GM18873 (cell line): ENCODE measurements around the gene UGT2B15.
"Not testable (repeated sequence)": the region's sequence is repeated elsewhere in the genome, so short reads cannot be mapped to it uniquely, and the experiment has no call there.

Experiments used
- ATAC-seq: cut with Tn5 transposase; IDR thresholded peaks from one replicate; pipeline ENCODE4 v1.9.1; 2021; ENCODE audit warnings: mild to moderate bottlenecking, moderate library complexity, moderate number of reproducible peaks; ENCODE audit not compliant: unreplicated experiment, low FRiP score

UGT2B15 gene

DNA sequence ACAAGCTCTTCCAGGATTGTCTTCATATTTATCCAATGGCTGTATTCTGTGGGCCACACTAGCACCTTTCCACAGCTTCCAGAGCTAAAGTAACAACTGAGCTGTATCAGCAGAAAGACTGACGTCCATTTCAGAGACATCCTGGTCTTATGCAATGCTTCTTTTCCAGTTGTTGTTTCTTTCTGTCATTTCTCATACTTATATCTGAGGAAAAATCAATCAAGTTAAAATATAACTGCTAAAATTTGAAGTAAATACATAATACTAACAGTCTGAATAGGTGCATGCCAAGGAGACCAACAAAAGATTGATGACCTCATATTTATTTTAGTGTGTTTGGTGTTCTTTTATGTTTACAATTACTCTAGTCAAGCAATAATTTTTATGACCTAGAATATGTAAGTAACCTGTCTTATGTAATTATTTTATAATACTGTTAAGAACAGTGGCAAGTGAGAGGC, at the start of gene UGT2B15:
Gene UGT2B15 (minus strand): TSS at position 174 of the 461 bp plus-strand sequence. CDS start 34 bp downstream, at position 140.
- ATAC-seq: not testable (repeated sequence)

DNA sequence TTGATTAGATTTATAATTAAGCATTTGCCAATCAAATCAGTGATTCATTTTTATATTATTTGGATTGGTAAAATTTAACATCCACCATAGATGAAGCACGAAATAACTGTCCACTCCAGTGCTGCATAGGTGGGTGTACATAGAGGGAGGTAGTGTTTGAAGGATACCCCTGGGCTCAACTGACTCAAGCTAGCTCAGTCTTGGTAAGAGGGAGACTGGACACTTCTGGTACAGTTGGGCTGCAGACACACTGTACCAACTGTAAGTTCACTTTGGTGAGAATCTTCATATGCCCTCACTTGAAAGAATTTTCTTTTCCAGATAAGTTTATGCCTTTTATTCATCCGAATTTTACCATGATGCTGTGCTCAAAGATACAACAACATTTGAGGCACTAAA, 48.6 kb upstream of the UGT2B15 start:
- no peak for ATAC-seq

GRCh38 chr4:68718447-68719074, 48.1 kb upstream of the UGT2B15 start:
- ATAC-seq: no peak

- peak; percentile 72 for ATAC-seq
Observed at GRCh38 chr4:68717999-68718398, 47.5 kb upstream of the UGT2B15 start.

GRCh38 chr4:68714400-68714799, 43.9 kb upstream of the UGT2B15 start:
- ATAC-seq: no peak

DNA sequence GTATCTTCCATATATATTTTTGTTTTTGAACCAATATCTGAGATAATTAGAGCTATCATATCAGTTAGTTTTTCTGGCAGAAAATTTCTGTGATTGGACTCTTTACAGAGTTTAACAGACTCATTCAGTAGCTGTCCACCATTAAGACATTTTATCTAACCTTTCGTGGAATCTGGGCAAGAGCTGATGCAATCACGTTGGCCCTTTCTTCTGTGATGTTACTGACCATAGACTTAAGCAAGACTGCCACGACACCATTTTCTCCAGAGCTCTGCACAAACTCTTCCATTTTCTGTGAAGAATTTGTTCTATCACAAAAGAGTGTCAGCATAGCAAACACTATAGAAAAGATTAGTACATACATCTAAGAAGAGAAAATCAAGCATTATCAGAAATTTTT, 41.8 kb upstream of the UGT2B15 start:
- ATAC-seq: no peak

GRCh38 chr4:68708566-68708965, 38.1 kb upstream of the UGT2B15 start:
- no peak for ATAC-seq

DNA sequence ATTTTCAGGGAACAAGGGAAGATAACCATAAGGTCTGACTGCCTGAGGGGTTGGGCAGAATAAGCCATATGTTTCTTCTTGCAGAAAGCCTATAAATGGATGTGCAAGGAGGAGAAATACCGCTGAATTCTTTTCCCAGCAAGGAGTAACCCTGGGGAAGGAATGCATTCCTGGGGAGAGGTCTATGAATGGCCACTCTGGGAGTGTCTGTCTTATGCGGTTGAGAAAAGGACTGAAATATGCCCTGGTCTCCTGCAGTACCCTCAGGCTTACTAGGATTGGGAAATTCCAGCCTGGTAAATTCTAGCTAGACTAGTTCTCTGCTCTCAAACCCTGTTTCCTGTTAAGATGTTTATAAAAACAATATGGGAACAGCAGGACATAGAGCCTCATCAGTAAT, 32.7 kb upstream of the UGT2B15 start:
- ATAC-seq: not testable (repeated sequence)

GRCh38 chr4:68700152-68700551, 29.7 kb upstream of the UGT2B15 start:
- ATAC-seq: no peak

GRCh38 chr4:68693325-68694075, 23.0 kb upstream of the UGT2B15 start:
- ATAC-seq: no peak

DNA sequence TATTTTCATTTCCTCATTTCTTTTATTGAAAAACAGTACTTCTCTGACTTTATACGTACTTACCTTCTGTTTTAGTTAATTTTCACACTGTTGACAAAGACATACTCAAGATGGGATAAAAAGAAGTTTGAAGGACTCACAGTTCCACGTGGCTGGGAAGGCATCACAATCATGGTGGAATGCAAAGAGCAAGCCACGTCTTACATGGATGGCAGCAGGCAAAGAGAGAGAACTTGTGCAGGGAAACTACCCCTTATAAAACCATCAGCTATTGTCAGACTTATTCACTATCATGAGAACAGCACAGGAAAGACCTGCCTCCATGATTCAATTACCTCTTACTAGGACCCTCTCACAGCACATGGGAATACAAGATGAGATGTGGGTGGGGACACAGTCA, 20.7 kb upstream of the UGT2B15 start:
- no peak for ATAC-seq

GRCh38 chr4:68683034-68683433, 12.6 kb upstream of the UGT2B15 start:
- no peak for ATAC-seq

GRCh38 chr4:68681298-68681697, 10.8 kb upstream of the UGT2B15 start:
- ATAC-seq: not testable (repeated sequence)

DNA sequence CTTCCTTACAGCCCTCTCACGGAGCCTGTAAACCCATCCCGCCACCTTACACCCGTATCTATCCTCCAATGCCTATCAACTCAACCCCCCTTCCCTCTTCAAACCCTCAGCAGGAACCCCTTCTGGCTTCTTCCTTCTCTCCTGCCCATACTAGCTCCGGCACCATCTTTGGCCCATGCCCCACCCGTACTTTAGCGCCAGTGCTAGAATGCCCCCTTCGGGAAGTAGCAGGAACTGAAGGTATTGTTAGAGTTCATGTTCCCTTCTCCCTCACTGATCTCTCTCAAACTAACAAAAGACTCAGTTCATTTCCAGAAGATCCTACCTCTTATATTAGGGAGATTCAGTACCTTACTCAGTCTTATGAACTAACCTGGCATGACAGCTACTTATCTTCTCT, 2.7 kb upstream of the UGT2B15 start:
- ATAC-seq: no peak

DNA sequence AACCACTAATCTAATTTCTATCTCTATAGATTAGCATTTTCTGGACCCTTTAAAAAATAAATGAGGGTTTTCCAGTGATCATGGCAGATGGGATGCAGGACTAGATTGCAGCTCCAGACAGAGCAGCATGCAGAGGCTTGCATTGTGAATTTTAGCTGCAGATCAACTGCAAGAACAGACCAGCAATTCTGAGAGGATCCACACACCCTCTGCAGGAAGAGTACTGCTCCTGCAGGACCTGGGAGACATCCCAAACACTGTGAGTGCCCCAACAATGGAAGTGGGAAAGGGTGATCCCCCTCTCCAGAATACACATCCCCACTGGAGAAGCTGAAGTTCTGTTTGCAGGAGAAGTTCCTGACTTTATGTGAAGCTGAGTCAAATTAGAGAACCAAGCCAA, 765 bp upstream of the UGT2B15 start:
- ATAC-seq: not testable (repeated sequence)

DNA sequence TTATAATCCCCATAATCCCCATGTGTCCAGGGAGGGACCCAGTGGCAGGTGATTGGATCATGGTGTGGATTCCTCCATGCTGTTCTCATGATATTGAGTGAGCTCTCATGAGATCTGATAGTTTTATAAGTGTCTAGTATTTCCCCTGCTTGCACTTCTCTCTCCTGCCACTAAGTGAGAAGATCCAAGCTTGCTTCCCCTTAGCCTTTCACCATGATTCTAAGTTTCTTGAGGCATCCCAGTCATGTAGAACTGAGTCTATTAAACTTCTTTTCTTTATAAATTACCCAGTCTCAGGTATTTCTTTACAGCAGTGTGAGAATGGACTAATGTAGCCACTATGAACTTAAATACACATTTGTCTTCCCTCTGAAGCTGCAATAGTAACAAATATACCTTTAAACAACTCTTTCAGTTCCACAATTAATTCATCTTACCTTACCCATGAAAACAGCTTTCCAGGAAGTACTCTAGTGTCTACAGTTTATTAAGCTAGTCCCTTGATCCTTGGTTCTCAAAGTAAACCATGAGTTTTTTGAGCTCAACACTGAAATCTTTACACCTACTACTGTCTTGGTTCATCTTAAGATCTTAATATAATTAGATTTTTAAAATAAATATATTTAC, 1.8 kb downstream of the UGT2B15 start:
- not testable (repeated sequence) for ATAC-seq

DNA sequence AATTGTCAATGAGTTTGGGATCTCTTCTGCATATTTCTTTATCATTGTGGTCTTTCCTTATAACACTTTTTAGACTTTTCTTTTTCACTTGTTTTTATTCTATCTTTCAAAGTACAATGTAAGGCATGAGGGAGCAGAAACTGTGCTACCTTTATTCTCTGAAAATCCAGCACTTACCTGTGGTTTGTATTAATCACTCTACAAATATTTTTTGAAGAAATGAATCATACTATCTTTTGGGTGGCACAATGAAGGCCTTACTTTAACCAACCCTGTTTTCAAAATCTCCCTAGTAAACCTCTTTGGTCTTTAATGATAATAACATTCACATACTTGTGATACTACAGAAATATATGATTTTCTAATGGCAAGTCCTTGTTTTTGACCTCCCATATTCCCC, 2.9 kb downstream of the UGT2B15 start:
- ATAC-seq: not testable (repeated sequence)

GRCh38 chr4:68664721-68665120, 5.7 kb downstream of the UGT2B15 start:
- not testable (repeated sequence) for ATAC-seq

DNA sequence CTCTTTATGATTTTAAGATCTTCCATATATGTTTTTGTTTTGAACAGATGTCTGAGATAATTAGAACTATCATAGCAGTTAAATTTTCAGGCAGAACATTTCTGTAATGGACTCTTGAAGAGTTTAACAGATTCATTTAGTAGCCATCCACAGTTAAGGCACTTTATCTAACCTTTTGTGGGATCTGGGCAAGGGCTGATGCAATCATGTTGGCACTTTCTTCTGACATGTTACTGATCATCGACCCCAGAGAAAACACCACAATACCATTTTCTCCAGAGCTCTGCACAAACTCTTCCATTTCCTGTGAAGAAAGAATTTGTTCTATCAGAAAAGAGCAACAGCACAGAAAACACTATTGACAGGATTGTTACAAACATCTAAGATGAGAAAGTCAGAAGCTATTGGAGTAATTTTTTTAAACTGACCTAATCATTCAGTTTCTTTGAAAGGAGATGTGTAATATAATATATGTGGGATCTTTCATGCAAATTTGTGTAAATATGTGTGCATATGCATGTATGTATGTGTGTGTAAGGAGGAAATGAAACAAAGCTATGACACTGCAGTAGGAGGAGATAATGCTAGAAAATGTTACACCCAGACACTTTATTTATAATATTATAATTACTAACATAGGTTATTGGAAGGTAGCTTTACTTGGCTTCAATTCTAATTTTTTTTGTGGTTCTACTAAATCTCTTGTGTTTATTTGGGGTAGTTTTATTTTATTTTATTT, 7.4 kb downstream of the UGT2B15 start:
- ATAC-seq: not testable (repeated sequence)

- ATAC-seq: no peak
Observed at GRCh38 chr4:68658672-68659071, 11.8 kb downstream of the UGT2B15 start.
